H1 (cell line): Measurements from ENCODE around the gene LSR. TPM values are rescaled to one million over a fixed set of nuclear protein-coding genes. Genes with fewer than 3 reads are reported as not detected.

Experiments
- CTCF ChIA-PET: fragments of 300-600 bp; sonication (Branson Sonifier 250); formaldehyde crosslinking; loops from one replicate; lab custom pipeline; 2021; ENCODE audit not compliant: partially characterized antibody; lab: Charles Lee
- POLR2A ChIA-PET: fragments of 300-600 bp; sonication (Branson Sonifier 250); formaldehyde crosslinking; loops from one replicate; lab custom pipeline; 2021; ENCODE audit warnings: inconsistent platforms; ENCODE audit not compliant: partially characterized antibody; lab: Charles Lee
- DNase-seq, 2 experiments: peaks; one replicate each; pipeline versions ENCODE4 v3.0.0 to v3.0.0-alpha.2; 2010 to 2022; ENCODE audit warnings: low spot score in 2 of 2, low read depth in 1 of 2, mixed read lengths in 1 of 2
- FAIRE-seq: peaks from 2 replicates; lab custom pipeline; 2011; peaks lifted over from hg19 to GRCh38; lab: Jason Lieb, UNC
- H2AFZ ChIP-seq: 2 replicates; pipeline ENCODE4 v1.8.1; 2012; ENCODE audit warnings: low read length, inconsistent platforms
- H2AK5ac ChIP-seq: 2 replicates; pipeline ENCODE4 v1.6.1; 2013; ENCODE audit warnings: low read depth, low read length
- H2BK120ac ChIP-seq: replicated peaks from 2 replicates; pipeline ENCODE3; 2013; ENCODE audit warnings: low read depth, low read length, inconsistent platforms
- H2BK12ac ChIP-seq: 2 replicates; pipeline ENCODE4 v1.6.1; 2013; ENCODE audit warnings: low read depth, low read length
- H2BK15ac ChIP-seq: 2 replicates; pipeline ENCODE4 v1.6.1; 2013; ENCODE audit warnings: low read length
- H2BK20ac ChIP-seq: 2 replicates; pipeline ENCODE4 v1.6.1; 2013; ENCODE audit warnings: low read length
- H2BK5ac ChIP-seq: 2 replicates; pipeline ENCODE4 v1.6.1; 2013; ENCODE audit warnings: low read depth, low read length
- H3K14ac ChIP-seq: 2 replicates; pipeline ENCODE4 v1.6.1; 2013; ENCODE audit warnings: inconsistent platforms; ENCODE audit not compliant: insufficient read length
- H3K18ac ChIP-seq: 2 replicates; pipeline ENCODE4 v1.6.1; 2013; ENCODE audit warnings: low read length; ENCODE audit errors: extremely low read depth
- H3K23ac ChIP-seq: 2 replicates; pipeline ENCODE4 v1.6.1; 2013; ENCODE audit warnings: inconsistent platforms; ENCODE audit not compliant: insufficient read length
- H3K23me2 ChIP-seq: 2 replicates; pipeline ENCODE4 v1.6.1; 2013; ENCODE audit warnings: low read depth, low read length
- H3K27ac ChIP-seq: 2 replicates; pipeline ENCODE4 v1.6.1; 2011; ENCODE audit warnings: low read depth, low read length, inconsistent platforms
- H3K27me3 ChIP-seq, 4 experiments: replicated peaks in 1 of 4; 1 replicate in 1 of 4; 2 replicates in 3 of 4; pipeline versions ENCODE4 v1.6.1 to v1.8.1; 2011 to 2013; ENCODE audit warnings: low read length in 3 of 4, mild to moderate bottlenecking in 3 of 4, inconsistent platforms in 2 of 4, mixed read lengths in 2 of 4, moderate library complexity in 1 of 4; ENCODE audit not compliant: control insufficient read depth in 3 of 4, insufficient read depth in 3 of 4; ENCODE audit errors: extremely low read depth in 1 of 4
- H3K36me3 ChIP-seq, 4 experiments: 2 replicates each; pipeline versions ENCODE4 v1.6.1 to v1.8.1; 2011 to 2013; ENCODE audit warnings: mild to moderate bottlenecking in 4 of 4, low read length in 3 of 4, moderate library complexity in 2 of 4, control low read depth in 1 of 4, inconsistent platforms in 1 of 4; ENCODE audit not compliant: insufficient read depth in 4 of 4, control insufficient read depth in 2 of 4
- H3K4ac ChIP-seq: replicated peaks from 2 replicates; pipeline ENCODE3; 2013; ENCODE audit warnings: low read length, low read depth, mixed read lengths, inconsistent platforms; ENCODE audit not compliant: insufficient read length
- H3K4me1 ChIP-seq, 4 experiments: replicated peaks in 1 of 4; 1 replicate in 1 of 4; 2 replicates in 3 of 4; pipeline versions ENCODE4 v1.6.1 to v1.8.1; 2011 to 2013; ENCODE audit warnings: low read length in 3 of 4, inconsistent platforms in 2 of 4, mixed read lengths in 1 of 4; ENCODE audit not compliant: insufficient read depth in 4 of 4, control insufficient read depth in 3 of 4
- H3K4me2 ChIP-seq, 2 experiments: 2 replicates each; pipeline versions ENCODE4 v1.6.1 to v1.8.1; 2011 to 2013; ENCODE audit warnings: low read depth in 2 of 2, low read length in 2 of 2, control low read depth in 1 of 2, inconsistent platforms in 1 of 2, mild to moderate bottlenecking in 1 of 2; ENCODE audit not compliant: insufficient read depth in 1 of 2
- H3K4me3 ChIP-seq, 4 experiments: fragments of 200-600, 300-600 bp in 1 of 4; sonication (generic), shearing (Covaris generic), sonication (Bioruptor Twin) in 1 of 4; 2 replicates each; pipeline versions ENCODE4 v1.5.1 to v1.8.1; 2011 to 2016; ENCODE audit warnings: low read length in 4 of 4, low read depth in 3 of 4, control low read depth in 2 of 4, inconsistent platforms in 2 of 4, mild to moderate bottlenecking in 2 of 4, mixed read lengths in 1 of 4, moderate library complexity in 1 of 4; ENCODE audit not compliant: insufficient read depth in 2 of 4; ENCODE audit errors: extremely low read depth in 1 of 4
- H3K56ac ChIP-seq: replicated peaks from 2 replicates; pipeline ENCODE3; 2013; ENCODE audit warnings: low read depth, mild to moderate bottlenecking, mixed read lengths, low read length, inconsistent platforms; ENCODE audit not compliant: insufficient read length
- H3K79me1 ChIP-seq: 2 replicates; pipeline ENCODE4 v1.6.1; 2013; ENCODE audit warnings: low read depth, low read length, control low read depth
- H3K79me2 ChIP-seq, 2 experiments: 2 replicates each; pipeline versions ENCODE4 v1.6.1 to v1.8.1; 2012 to 2013; ENCODE audit warnings: low read length in 2 of 2, mild to moderate bottlenecking in 2 of 2, inconsistent platforms in 1 of 2; ENCODE audit not compliant: insufficient read depth in 2 of 2, control insufficient read depth in 1 of 2
- H3K9ac ChIP-seq, 4 experiments: replicated peaks in 1 of 4; 1 replicate in 1 of 4; 2 replicates in 3 of 4; pipeline versions ENCODE4 v1.6.1 to v1.8.1; 2011 to 2013; ENCODE audit warnings: low read depth in 3 of 4, low read length in 3 of 4, control low read depth in 2 of 4, mild to moderate bottlenecking in 2 of 4, moderate library complexity in 2 of 4, inconsistent platforms in 1 of 4; ENCODE audit errors: extremely low read depth in 1 of 4
- H3K9me3 ChIP-seq, 2 experiments: 2 replicates each; pipeline versions ENCODE4 v1.6.1 to v1.8.1; 2012 to 2013; ENCODE audit warnings: mild to moderate bottlenecking in 2 of 2, moderate library complexity in 2 of 2, control low read depth in 1 of 2, inconsistent platforms in 1 of 2, low read depth in 1 of 2, low read length in 1 of 2, mixed read lengths in 1 of 2; ENCODE audit not compliant: insufficient read depth in 2 of 2
- H4K20me1 ChIP-seq, 2 experiments: replicated peaks in 1 of 2; 2 replicates each; pipeline versions ENCODE3 to v1.8.1; 2011 to 2013; ENCODE audit warnings: inconsistent platforms in 2 of 2, low read length in 2 of 2, mild to moderate bottlenecking in 1 of 2; ENCODE audit not compliant: insufficient read depth in 2 of 2, control insufficient read depth in 1 of 2
- H4K5ac ChIP-seq: 2 replicates; pipeline ENCODE4 v1.6.1; 2013; ENCODE audit warnings: low read length, low read depth, mixed read lengths, inconsistent platforms; ENCODE audit not compliant: insufficient read length
- H4K8ac ChIP-seq: 2 replicates; pipeline ENCODE4 v1.8.0; 2013; ENCODE audit warnings: mild to moderate bottlenecking, moderate library complexity, low read length, inconsistent platforms; ENCODE audit not compliant: insufficient read depth; ENCODE audit errors: extremely low read depth
- H4K91ac ChIP-seq: replicated peaks from 2 replicates; pipeline ENCODE3; 2013; ENCODE audit warnings: low read length, mixed read lengths, inconsistent platforms; ENCODE audit not compliant: insufficient read length
- WGBS, 2 experiments: shearing (Covaris generic) in 1 of 2; methylation state at CpG; one replicate each; pipeline versions ENCODE4 v1.1.6 to v1.1.7; 2013 to 2015; ENCODE audit warnings: low lambda C conversion rate in 2 of 2, mixed read lengths in 2 of 2, inconsistent platforms in 1 of 2, low coverage in 1 of 2, missing lambda C conversion rate in 1 of 2; ENCODE audit not compliant: insufficient replicate concordance in 2 of 2, insufficient coverage in 1 of 2, insufficient read length in 1 of 2; ENCODE audit errors: extremely low coverage in 1 of 2, missing lambda C conversion rate in 1 of 2; 5-methylcytosine and 5-hydroxymethylcytosine counted together
- polyA plus RNA-seq, 7 experiments: library from polyadenylated mRNA; depleted of rRNA in 3 of 7; stranded (reverse) in 5 of 7; unstranded in 2 of 7; fragments of >200 nt in 5 of 7; fragments of 200-250 nt in 2 of 7; gene quantifications; 1 replicate in 5 of 7; 2 replicates in 1 of 7; 4 replicates in 1 of 7; pipeline versions ENCODE4 v1.2.1 to v1.2.3, GENCODE V29; 2011 to 2013; ENCODE audit warnings: missing spikeins in 2 of 7, mixed read lengths in 2 of 7
- total RNA-seq: library from RNA; stranded (reverse); fragmentation: NEBNext Ultra II Directional; extraction: Animal tissue kit (Norgen Biotek cat#: 25700); gene quantifications from 2 replicates; pipeline ENCODE4 v1.2.1, GENCODE V29; 2021

LSR gene
- total and polyA plus RNA-seq, 2 of the 8 experiments (the other 6 are each of a cell fraction or from before 2014, with no cell fraction given): 159 to 186 TPM

DNA sequence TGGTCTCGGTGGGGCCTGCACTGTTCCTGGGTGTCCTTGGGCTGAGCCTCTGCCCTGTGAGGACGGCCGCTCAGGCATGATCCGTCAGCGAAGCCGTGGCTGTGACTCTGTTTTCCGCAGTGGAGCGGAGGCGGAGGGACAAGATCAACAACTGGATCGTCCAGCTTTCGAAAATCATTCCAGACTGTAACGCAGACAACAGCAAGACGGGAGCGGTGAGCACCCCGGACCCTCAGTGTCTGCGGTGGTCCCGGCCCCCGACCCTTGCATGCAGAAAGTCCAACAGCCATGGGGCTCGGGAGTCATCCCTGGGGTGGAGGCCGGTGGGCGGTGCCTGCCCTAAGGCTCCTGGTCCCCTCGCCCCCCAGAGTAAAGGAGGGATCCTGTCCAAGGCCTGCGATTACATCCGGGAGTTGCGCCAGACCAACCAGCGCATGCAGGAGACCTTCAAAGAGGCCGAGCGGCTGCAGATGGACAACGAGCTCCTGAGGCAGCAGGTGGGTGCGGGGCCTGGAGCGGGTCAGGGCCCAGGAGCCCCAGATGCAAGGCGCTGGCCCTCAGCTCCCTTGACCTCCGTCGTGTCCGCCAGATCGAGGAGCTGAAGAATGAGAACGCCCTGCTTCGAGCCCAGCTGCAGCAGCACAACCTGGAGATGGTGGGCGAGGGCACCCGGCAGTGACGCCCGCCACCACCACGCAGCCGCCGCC is 29.9 kb downstream of the LSR start:
- DNase-seq (no peak), FAIRE-seq (no peak)
- H2BK120ac ChIP-seq: no peak overlapping the region
- no peak overlapping the region for H3K27ac ChIP-seq
- no peaks in the 10 kb centered on the region for H3K79me2 ChIP-seq
- H4K5ac ChIP-seq: no peak overlapping the region
- no peaks in the 10 kb centered on the region for H3K27me3 ChIP-seq
- no peak overlapping the region for H3K9ac ChIP-seq
- no peak overlapping the region for H2BK5ac ChIP-seq
- no peak overlapping the region for H2AK5ac ChIP-seq
- H3K9me3 ChIP-seq: no peaks in the 10 kb centered on the region
- POLR2A ChIA-PET: interaction anchor here (0.9 to 5.5 kb wide), 4 partner anchors 8 to 18 kb away, joined by 4 to 28 read pairs (median 13); partner anchors contain the start of gene USF2
- WGBS, 2 experiments: 88% methylated on average over 31 of the region's 45 CpGs; no CpG with 5 or more reads in 1 of the 2 experiments
- no peak overlapping the region for H3K56ac ChIP-seq
- H3K36me3 ChIP-seq: peaks cover 5 to 11% (median 5%) of the 10 kb centered on the region in 4 experiments; a peak in 6 of 8 replicates
- CTCF ChIA-PET: interaction anchor here (0.7 to 2.1 kb wide), 4 partner anchors 9 to 212 kb away, joined by 3 to 7 read pairs (median 5); partner anchors contain the start of genes LGI4 and USF2
- no peak overlapping the region for H2AFZ ChIP-seq
- H2BK20ac ChIP-seq: no peak overlapping the region
- H3K23me2 ChIP-seq: no peaks in the 10 kb centered on the region
- H3K23ac ChIP-seq: no peak overlapping the region
- no peak overlapping the region for H3K18ac ChIP-seq
- peaks cover 0 to 3% (median 0%) of the 10 kb centered on the region in 4 experiments; a peak in 3 of 7 replicates for H3K4me1 ChIP-seq
- H3K4me2 ChIP-seq: no peak overlapping the region
- H2BK12ac ChIP-seq: no peak overlapping the region
- peaks cover 0 to 4% of the 10 kb centered on the region in 2 experiments for H4K20me1 ChIP-seq
- H2BK15ac ChIP-seq: no peak overlapping the region
- no peak overlapping the region for H4K91ac ChIP-seq
- H3K79me1 ChIP-seq: no peaks in the 10 kb centered on the region
- no peak overlapping the region for H3K4ac ChIP-seq
- no peak overlapping the region; the same call in 1 of the 2 replicates for H4K8ac ChIP-seq
- no peak overlapping the region for H3K14ac ChIP-seq
- H3K4me3 ChIP-seq: no peak overlapping the region
